ENCODE measurements around the gene TNP2. TPM values are rescaled to one million over a fixed set of nuclear protein-coding genes. Genes with fewer than 3 reads are reported as not detected.

Gene TNP2
- total RNA-seq, 1 experiment from 2014 or later: not detected

DNA sequence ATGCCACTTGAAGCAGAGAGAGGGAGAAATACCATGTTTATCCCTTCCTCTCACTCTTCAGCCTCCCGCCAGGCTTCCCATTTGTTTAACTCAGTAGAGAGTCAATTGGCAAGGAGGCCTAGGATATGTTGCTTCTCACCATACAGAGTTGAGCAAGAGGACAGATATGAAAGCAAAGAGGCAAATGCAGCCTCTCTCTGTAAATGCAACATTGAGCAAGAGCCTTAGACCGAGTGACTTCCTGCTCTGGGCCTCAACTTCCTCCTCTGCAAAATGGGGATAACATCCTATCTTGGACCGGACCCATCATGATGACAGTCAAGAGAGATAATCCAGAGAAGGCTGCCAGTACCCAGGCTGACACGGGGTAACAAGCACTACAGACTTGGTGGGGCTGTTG, 49.9 kb downstream of the TNP2 start:
- Histone ChIP-seq H3K4me3 (ENCODE audit: low read depth in 2 of 2, low read length in 2 of 2) (no peak overlapping the region), H3K27me3 (ENCODE audit: control insufficient read depth, insufficient read depth, low read length) (no peaks in the 10 kb centered on the region), H3K4me1 (ENCODE audit: control insufficient read depth, insufficient read depth, low read length) (no peaks in the 10 kb centered on the region), H3K36me3 (ENCODE audit: control insufficient read depth, insufficient read depth, low read length) (no peaks in the 10 kb centered on the region), H3K27ac (ENCODE audit: low read length) (no peak overlapping the region), H3K9me3 (ENCODE audit: control insufficient read depth, insufficient read depth, low read depth, low read length) (peaks cover 5% of the 10 kb centered on the region; the same call in 1 of the 2 replicates)
- no TSS peak for BruUV-seq (replicated peaks)
- CTCF ChIA-PET: no interaction called here
- ATAC-seq: no peak
- intact Hi-C loops (cut with micrococcal nuclease; ENCODE audit: unreplicated experiment): no loop called here
- POLR2A ChIA-PET: no interaction called here
- in situ Hi-C loops (cut with HindIII; ENCODE audit: low pct_unique_long_range_greater_than_20kb, low sequenced_read_pairs): no loop called here
- TF ChIP-seq TCF7L2 (IDR thresholded peaks at IDR 0.05; ENCODE audit: low read depth, low read length) (no peak), POLR2AphosphoS5 (IDR thresholded peaks at IDR 0.05; ENCODE audit: low read depth, low read length) (no peak), SIN3A (IDR thresholded peaks at IDR 0.05; ENCODE audit: borderline replicate concordance, insufficient read depth, low read depth, low read length) (no peak)
- TF ChIP-seq, protein P1, sequence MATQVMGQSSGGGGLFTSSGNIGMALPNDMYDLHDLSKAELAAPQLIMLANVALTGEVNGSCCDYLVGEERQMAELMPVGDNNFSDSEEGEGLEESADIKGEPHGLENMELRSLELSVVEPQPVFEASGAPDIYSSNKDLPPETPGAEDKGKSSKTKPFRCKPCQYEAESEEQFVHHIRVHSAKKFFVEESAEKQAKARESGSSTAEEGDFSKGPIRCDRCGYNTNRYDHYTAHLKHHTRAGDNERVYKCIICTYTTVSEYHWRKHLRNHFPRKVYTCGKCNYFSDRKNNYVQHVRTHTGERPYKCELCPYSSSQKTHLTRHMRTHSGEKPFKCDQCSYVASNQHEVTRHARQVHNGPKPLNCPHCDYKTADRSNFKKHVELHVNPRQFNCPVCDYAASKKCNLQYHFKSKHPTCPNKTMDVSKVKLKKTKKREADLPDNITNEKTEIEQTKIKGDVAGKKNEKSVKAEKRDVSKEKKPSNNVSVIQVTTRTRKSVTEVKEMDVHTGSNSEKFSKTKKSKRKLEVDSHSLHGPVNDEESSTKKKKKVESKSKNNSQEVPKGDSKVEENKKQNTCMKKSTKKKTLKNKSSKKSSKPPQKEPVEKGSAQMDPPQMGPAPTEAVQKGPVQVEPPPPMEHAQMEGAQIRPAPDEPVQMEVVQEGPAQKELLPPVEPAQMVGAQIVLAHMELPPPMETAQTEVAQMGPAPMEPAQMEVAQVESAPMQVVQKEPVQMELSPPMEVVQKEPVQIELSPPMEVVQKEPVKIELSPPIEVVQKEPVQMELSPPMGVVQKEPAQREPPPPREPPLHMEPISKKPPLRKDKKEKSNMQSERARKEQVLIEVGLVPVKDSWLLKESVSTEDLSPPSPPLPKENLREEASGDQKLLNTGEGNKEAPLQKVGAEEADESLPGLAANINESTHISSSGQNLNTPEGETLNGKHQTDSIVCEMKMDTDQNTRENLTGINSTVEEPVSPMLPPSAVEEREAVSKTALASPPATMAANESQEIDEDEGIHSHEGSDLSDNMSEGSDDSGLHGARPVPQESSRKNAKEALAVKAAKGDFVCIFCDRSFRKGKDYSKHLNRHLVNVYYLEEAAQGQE (IDR thresholded peaks at IDR 0.05; ENCODE audit: insufficient read depth in 1 of 2, low read depth in 2 of 2, low read length in 1 of 2): no peak
- TF ChIP-seq, protein P2, sequence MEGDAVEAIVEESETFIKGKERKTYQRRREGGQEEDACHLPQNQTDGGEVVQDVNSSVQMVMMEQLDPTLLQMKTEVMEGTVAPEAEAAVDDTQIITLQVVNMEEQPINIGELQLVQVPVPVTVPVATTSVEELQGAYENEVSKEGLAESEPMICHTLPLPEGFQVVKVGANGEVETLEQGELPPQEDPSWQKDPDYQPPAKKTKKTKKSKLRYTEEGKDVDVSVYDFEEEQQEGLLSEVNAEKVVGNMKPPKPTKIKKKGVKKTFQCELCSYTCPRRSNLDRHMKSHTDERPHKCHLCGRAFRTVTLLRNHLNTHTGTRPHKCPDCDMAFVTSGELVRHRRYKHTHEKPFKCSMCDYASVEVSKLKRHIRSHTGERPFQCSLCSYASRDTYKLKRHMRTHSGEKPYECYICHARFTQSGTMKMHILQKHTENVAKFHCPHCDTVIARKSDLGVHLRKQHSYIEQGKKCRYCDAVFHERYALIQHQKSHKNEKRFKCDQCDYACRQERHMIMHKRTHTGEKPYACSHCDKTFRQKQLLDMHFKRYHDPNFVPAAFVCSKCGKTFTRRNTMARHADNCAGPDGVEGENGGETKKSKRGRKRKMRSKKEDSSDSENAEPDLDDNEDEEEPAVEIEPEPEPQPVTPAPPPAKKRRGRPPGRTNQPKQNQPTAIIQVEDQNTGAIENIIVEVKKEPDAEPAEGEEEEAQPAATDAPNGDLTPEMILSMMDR (IDR thresholded peaks at IDR 0.05): no peak
- no peak for DNase-seq (ENCODE audit: low read depth, low spot score)

DNA sequence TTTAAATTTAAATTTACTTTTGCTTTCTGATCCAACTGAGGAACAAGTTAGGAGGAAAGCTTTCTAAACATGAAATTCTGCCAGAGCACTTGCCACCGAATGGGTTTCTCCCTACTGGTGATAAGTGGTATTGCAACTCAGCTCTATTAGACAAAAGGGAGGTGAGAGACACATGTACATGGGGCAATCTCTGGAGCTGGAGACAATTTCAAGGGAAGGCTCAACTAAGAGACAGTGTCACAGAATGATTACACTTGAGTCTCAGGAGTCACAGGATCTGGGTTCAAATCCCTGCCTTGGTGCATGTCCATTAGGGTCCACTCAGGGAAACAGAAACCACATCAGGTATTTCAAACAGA, 50.5 kb downstream of the TNP2 start:
- CTCF ChIA-PET: no interaction called here
- no peaks in the 10 kb centered on the region for H3K4me1 ChIP-seq (ENCODE audit: control insufficient read depth, insufficient read depth, low read length)
- in situ Hi-C loops (cut with HindIII; ENCODE audit: low pct_unique_long_range_greater_than_20kb, low sequenced_read_pairs) (no loop called here), intact Hi-C loops (cut with micrococcal nuclease; ENCODE audit: unreplicated experiment) (no loop called here)
- H3K4me3 ChIP-seq (ENCODE audit: low read depth in 2 of 2, low read length in 2 of 2): no peak overlapping the region
- H3K27ac ChIP-seq (ENCODE audit: low read length): no peak overlapping the region
- DNase-seq (ENCODE audit: low read depth, low spot score) (no peak), ATAC-seq (no peak)
- no peaks in the 10 kb centered on the region for H3K27me3 ChIP-seq (ENCODE audit: control insufficient read depth, insufficient read depth, low read length)
- no peaks in the 10 kb centered on the region for H3K36me3 ChIP-seq (ENCODE audit: control insufficient read depth, insufficient read depth, low read length)
- POLR2A ChIA-PET: no interaction called here
- no TSS peak for BruUV-seq (replicated peaks)
- peaks cover 5% of the 10 kb centered on the region; the same call in 1 of the 2 replicates for H3K9me3 ChIP-seq (ENCODE audit: control insufficient read depth, insufficient read depth, low read depth, low read length)
- TF ChIP-seq, protein P1 (IDR thresholded peaks at IDR 0.05; ENCODE audit: insufficient read depth in 1 of 2, low read depth in 2 of 2, low read length in 1 of 2): no peak
- TF ChIP-seq, protein P2 (IDR thresholded peaks at IDR 0.05): no peak
- TF ChIP-seq TCF7L2 (IDR thresholded peaks at IDR 0.05; ENCODE audit: low read depth, low read length) (no peak), POLR2AphosphoS5 (IDR thresholded peaks at IDR 0.05; ENCODE audit: low read depth, low read length) (no peak), SIN3A (IDR thresholded peaks at IDR 0.05; ENCODE audit: borderline replicate concordance, insufficient read depth, low read depth, low read length) (no peak)

Small RNA genes within 50 kb of the gene (microRNA-seq; reads per million reads assigned to microRNA genes)
- not detected for gene MIR548H2 (ENCODE audit: unreplicated experiment)

Other genes starting within 250 kb of the TNP2 start
- gene SOCS1, start 13.1 kb downstream of the TNP2 start, total RNA-seq (2021; ENCODE audit: unreplicated experiment): 4.8 TPM
- gene PRM3, start 4.3 kb upstream of the TNP2 start, total RNA-seq (2021; ENCODE audit: unreplicated experiment): not detected
- not detected for gene PRM2, start 7.2 kb upstream of the TNP2 start, total RNA-seq (2021; ENCODE audit: unreplicated experiment)
- gene PRM1, start 12.0 kb upstream of the TNP2 start, total RNA-seq (2021; ENCODE audit: unreplicated experiment): not detected
- gene RMI2, start 76.1 kb upstream of the TNP2 start, total RNA-seq (2021; ENCODE audit: unreplicated experiment): 11.1 TPM

Measured in Panc1 (cell line).